Right lobe of liver (tissue), 6 donors: ENCODE results near the gene AP3S2. TPM values are rescaled to one million over a fixed set of nuclear protein-coding genes. Genes with fewer than 3 reads are reported as not detected.

ENCODE experiments used
- ATAC-seq, 4 donors: fragments of 200-7000 bp; cut with Tn5 transposase; one replicate each; pipeline ENCODE4 v1.9.1; 2020; ENCODE audit warnings: mild to moderate bottlenecking in 4 of 4, moderate library complexity in 4 of 4
- DNase-seq, 3 donors: peaks; one replicate each; pipeline ENCODE4 v3.0.0-alpha.2; 2020
- H3K27ac ChIP-seq, 3 donors: fragments of 200-600 bp; one replicate each; pipeline ENCODE4 v1.8.0; 2022
- H3K27me3 ChIP-seq, 2 donors: fragments of 200-600 bp; one replicate each; pipeline ENCODE4 v1.8.0; 2022
- H3K36me3 ChIP-seq, 4 donors: fragments of 200-600 bp; sonication (generic) in 1 of 4; one replicate each; pipeline versions ENCODE4 v1.5.1 to v1.8.0; 2017 to 2022; ENCODE audit warnings: control low read depth in 1 of 4
- H3K4me1 ChIP-seq, 4 donors: fragments of 200-600 bp; sonication (generic) in 1 of 4; one replicate each; pipeline versions ENCODE4 v1.5.1 to v1.8.0; 2017 to 2022; ENCODE audit warnings: control low read depth in 1 of 4
- H3K4me3 ChIP-seq, 3 donors: fragments of 200-600 bp; one replicate each; pipeline ENCODE4 v1.8.0; 2022
- H3K9me3 ChIP-seq, 4 donors: fragments of 200-600 bp; sonication (generic) in 1 of 4; one replicate each; pipeline versions ENCODE4 v1.5.1 to v1.8.0; 2017 to 2022; ENCODE audit warnings: control low read depth in 1 of 4
- CTCF ChIP-seq, 4 donors: fragments of 200-600 bp in 3 of 4; fragments of 450-650 bp in 1 of 4; IDR thresholded peaks; one replicate each; pipeline versions ENCODE4 v1.5.1 to v1.8.0; 2016 to 2022; ENCODE audit warnings: antibody characterized with exemption in 4 of 4, mild to moderate bottlenecking in 2 of 4
- POLR2A ChIP-seq: fragments of 450-650 bp; IDR thresholded peaks from one replicate; pipeline ENCODE4 v1.6.1; 2017; ENCODE audit warnings: antibody characterized with exemption, mild to moderate bottlenecking
- WGBS: methylation state at CpG from one replicate; pipeline ENCODE4 v1.1.6; 2018; ENCODE audit warnings: low coverage, low lambda C conversion rate; ENCODE audit not compliant: insufficient coverage; ENCODE audit errors: missing lambda C conversion rate; 5-methylcytosine and 5-hydroxymethylcytosine counted together
- intact Hi-C, 2 donors: fragments of 100-400 bp; cut with DNase I; formaldehyde crosslinking; loops; one replicate each; pipeline versions ENCODE4 v1.11.2 to v1.14.1; 2022
- total RNA-seq, 6 experiments: library from RNA; depleted of rRNA in 2 of 6; stranded (reverse); fragments of >200 nt in 2 of 6; fragmentation: NEBNext Ultra II Directional in 3 of 6; extraction: Animal tissue kit (Norgen Biotek cat#: 25700) in 3 of 6; gene quantifications; one replicate each; pipeline versions ENCODE4 v1.1.0 to v1.2.4, GENCODE V29; 2016 to 2023
- donor health status: DM: no; HTN: yes; CAD: no.
- donor health status: DM: no; HTN: no; CAD: no.
- donor health status: DM: no; HTN: no; CAD: no.
- donor health status: DM: no; HTN: yes; CAD: no.
- donor health status: DM: no; HTN: yes; CAD: no.

Gene AP3S2
- total RNA-seq, 6 experiments from 2014 or later = 23.2 to 45.7 (median 27.2) TPM

- Histone ChIP-seq H3K27ac (no peak overlapping the region), H3K27me3 (no peaks in the 10 kb centered on the region), H3K9me3 (no peaks in the 10 kb centered on the region), H3K4me1 (peaks cover 0 to 26% (median 13%) of the 10 kb centered on the region in 4 donors), H3K4me3 (no peak overlapping the region), H3K36me3 (no peaks in the 10 kb centered on the region)
- 100% methylated on average over 2 of the region's 7 CpGs for WGBS
- intact Hi-C loops = no loop called here
- no peak for TF ChIP-seq CTCF (IDR thresholded peaks at IDR 0.05)
- TF ChIP-seq POLR2A = no peak
- no peak for ATAC-seq
- no peak for DNase-seq
These were observed 69.3 kb downstream of the AP3S2 start for GRCh38 chr15:89824607-89824867.

GRCh38 chr15:89823836-89824606 lies 69.8 kb downstream of the AP3S2 start:
- WGBS = 94% methylated on average over 5 of the region's 16 CpGs
- peaks cover 0 to 23% (median 13%) of the 10 kb centered on the region in 4 donors for H3K4me1 ChIP-seq
- ATAC-seq (no peak), DNase-seq (no peak)
- no peak overlapping the region for H3K4me3 ChIP-seq
- no peaks in the 10 kb centered on the region for H3K27me3 ChIP-seq
- H3K36me3 ChIP-seq = no peaks in the 10 kb centered on the region
- no peaks in the 10 kb centered on the region for H3K9me3 ChIP-seq
- TF ChIP-seq POLR2A (no peak), CTCF (IDR thresholded peaks at IDR 0.05) (no peak)
- intact Hi-C loops = no loop called here
- H3K27ac ChIP-seq = no peak overlapping the region

- intact Hi-C loops = no loop called here
- TF ChIP-seq POLR2A (no peak), CTCF (IDR thresholded peaks at IDR 0.05) (no peak)
- Histone ChIP-seq H3K27ac (no peak overlapping the region), H3K36me3 (no peaks in the 10 kb centered on the region), H3K4me3 (no peak overlapping the region), H3K9me3 (no peaks in the 10 kb centered on the region), H3K27me3 (no peaks in the 10 kb centered on the region), H3K4me1 (peaks cover 0 to 17% (median 10%) of the 10 kb centered on the region in 4 donors)
- ATAC-seq = no peak
- DNase-seq = no peak
- 63% methylated on average over 3 of the region's 7 CpGs for WGBS
These were observed 70.7 kb downstream of the AP3S2 start for GRCh38 chr15:89822951-89823711.

GRCh38 chr15:89822611-89822950 lies 71.2 kb downstream of the AP3S2 start:
- no peak for ATAC-seq
- TF ChIP-seq CTCF (IDR thresholded peaks at IDR 0.05) (no peak), POLR2A (no peak)
- H3K4me1 ChIP-seq = peaks cover 0 to 12% (median 6%) of the 10 kb centered on the region in 4 donors
- no peaks in the 10 kb centered on the region for H3K27me3 ChIP-seq
- 76% methylated on average over 2 of the region's 5 CpGs for WGBS
- H3K36me3 ChIP-seq = no peaks in the 10 kb centered on the region
- no peaks in the 10 kb centered on the region for H3K9me3 ChIP-seq
- H3K27ac ChIP-seq = no peak overlapping the region
- no peak for DNase-seq
- intact Hi-C loops = no loop called here
- no peak overlapping the region for H3K4me3 ChIP-seq
